Skeletal muscle tissue (tissue), 4 donors: ENCODE results near the gene TRABD2B. TPM values are rescaled to one million over a fixed set of nuclear protein-coding genes. Genes with fewer than 3 reads are reported as not detected.
A peak's percentile ranks its signal among the peaks of the same experiment; 100 is the strongest.

Experiments
- H3K27ac ChIP-seq: one replicate; pipeline ENCODE4 v1.7.0; 2013; ENCODE audit warnings: mild to moderate bottlenecking, low read depth, low read length, inconsistent platforms
- H3K27me3 ChIP-seq, 3 donors: one replicate each; pipeline ENCODE4 v1.7.0; 2013; ENCODE audit warnings: low read length in 3 of 3; ENCODE audit not compliant: control insufficient read depth in 3 of 3, insufficient read depth in 3 of 3
- H3K36me3 ChIP-seq, 3 donors: one replicate each; pipeline ENCODE4 v1.7.0; 2013; ENCODE audit warnings: low read length in 3 of 3; ENCODE audit not compliant: control insufficient read depth in 3 of 3, insufficient read depth in 3 of 3
- H3K4me1 ChIP-seq, 3 donors: one replicate each; pipeline ENCODE4 v1.7.0; 2013; ENCODE audit warnings: low read length in 3 of 3, mild to moderate bottlenecking in 3 of 3; ENCODE audit not compliant: control insufficient read depth in 3 of 3, insufficient read depth in 3 of 3
- H3K4me3 ChIP-seq, 3 donors: one replicate each; pipeline ENCODE4 v1.7.0; 2013; ENCODE audit warnings: low read length in 3 of 3
- H3K9ac ChIP-seq, 3 donors: one replicate each; pipeline ENCODE4 v1.7.0; 2013; ENCODE audit warnings: low read length in 3 of 3, mild to moderate bottlenecking in 3 of 3, moderate library complexity in 2 of 3, low read depth in 1 of 3
- H3K9me3 ChIP-seq, 3 donors: one replicate each; pipeline ENCODE4 v1.7.0; 2013; ENCODE audit warnings: low read length in 3 of 3; ENCODE audit not compliant: control insufficient read depth in 3 of 3
- total RNA-seq: library from RNA; depleted of rRNA; stranded (reverse); fragments of >200 nt; gene quantifications from one replicate; pipeline ENCODE4 v1.2.3, GENCODE V29; 2014
- donor health status: Osteomylitis.

The TRABD2B gene
- total RNA-seq, 1 donor from 2014 or later = 0.52 TPM

GRCh38 chr1:47972864-47973432 lies 24.2 kb downstream of the TRABD2B start:
- H3K27ac ChIP-seq = no peak overlapping the region
- H3K9ac ChIP-seq = no peak overlapping the region

DNA sequence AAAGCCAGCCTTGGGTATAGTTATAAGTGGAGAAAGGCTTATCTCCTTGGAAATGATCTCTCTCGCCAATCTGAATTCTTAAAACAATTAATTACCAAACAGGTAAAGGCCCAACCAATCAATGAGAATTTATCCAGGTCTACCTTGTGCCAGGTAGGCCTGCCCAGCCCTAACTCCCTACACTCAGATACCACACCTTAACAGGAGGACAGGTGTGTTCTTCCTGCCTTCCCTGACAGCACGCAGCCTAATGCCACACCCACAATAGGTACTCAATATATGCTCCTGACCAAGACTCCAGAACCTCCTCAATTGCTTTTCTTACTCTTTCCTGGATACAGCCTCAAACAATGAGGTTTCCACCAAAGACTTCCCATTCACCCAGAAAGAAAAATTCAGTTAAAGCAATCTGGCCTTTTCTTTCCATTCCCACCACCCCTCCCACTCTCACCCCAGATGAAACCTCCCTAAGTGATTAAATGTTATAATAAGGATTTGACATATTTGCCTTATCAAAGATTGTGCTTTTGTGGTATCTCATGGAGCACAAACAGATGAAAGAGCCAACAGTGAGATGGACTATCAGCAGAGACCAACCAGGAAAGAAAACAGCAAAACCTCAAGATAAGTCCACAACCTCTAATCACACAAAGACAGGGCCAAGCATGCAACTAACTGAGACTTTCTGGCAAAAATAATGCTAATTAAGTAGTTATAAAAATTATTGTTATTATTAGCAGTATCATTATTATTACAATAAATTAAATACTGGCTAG lies 25.6 kb downstream of the TRABD2B start:
- Histone ChIP-seq H3K4me3 (no peak overlapping the region), H3K27ac (no peak overlapping the region), H3K36me3 (no peaks in the 10 kb centered on the region), H3K27me3 (no peaks in the 10 kb centered on the region), H3K9me3 (no peaks in the 10 kb centered on the region), H3K4me1 (no peaks in the 10 kb centered on the region), H3K9ac (no peak overlapping the region)

More at GRCh38 chr1:47972864-47973432, 24.2 kb downstream of the TRABD2B start:
- Histone ChIP-seq H3K36me3 (no peaks in the 10 kb centered on the region), H3K4me1 (no peaks in the 10 kb centered on the region), H3K4me3 (no peak overlapping the region), H3K9me3 (no peaks in the 10 kb centered on the region), H3K27me3 (no peaks in the 10 kb centered on the region)

DNA sequence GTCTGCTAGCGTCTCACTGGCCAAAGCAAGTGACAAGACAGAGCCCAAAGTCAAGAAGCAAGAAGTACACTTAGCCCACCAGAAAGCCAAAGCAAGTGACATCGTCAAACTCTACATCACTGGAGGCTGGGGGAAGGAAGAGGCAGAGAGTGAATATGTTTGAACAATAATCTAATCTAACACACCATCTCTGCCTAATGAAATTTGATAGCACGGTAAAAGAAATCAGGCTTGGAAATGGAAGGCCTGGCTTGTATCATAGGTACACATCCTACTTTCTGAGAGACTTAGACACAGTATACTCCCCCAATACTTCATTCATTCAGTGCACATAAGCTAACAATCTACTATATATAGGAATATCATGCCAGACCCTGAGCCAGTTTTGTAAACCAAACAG lies 26.3 kb downstream of the TRABD2B start:
- Histone ChIP-seq H3K4me1 (no peaks in the 10 kb centered on the region), H3K36me3 (no peaks in the 10 kb centered on the region), H3K4me3 (no peak overlapping the region), H3K27ac (no peak overlapping the region), H3K9ac (no peak overlapping the region), H3K9me3 (no peaks in the 10 kb centered on the region), H3K27me3 (no peaks in the 10 kb centered on the region)

DNA sequence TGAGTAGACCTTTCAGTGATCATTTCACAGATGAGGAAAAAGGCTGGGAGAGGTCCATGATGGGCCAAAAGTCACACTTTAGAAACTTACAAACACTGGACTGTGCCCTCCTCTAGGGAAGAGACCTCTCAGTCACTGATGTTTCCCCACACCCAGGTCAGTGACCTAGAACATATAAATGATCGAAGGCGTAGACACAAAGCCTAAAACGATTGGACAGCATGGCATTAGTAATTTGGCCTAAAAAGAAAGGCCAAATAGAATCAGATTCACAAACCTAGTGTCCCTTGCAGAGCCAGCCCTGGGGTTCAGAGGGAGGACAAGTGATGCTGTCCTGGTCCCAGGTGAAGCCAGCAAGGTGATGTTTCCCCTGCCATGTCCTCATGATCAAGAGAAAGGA lies 27.7 kb downstream of the TRABD2B start:
- no peaks in the 10 kb centered on the region for H3K4me1 ChIP-seq
- H3K27me3 ChIP-seq = no peaks in the 10 kb centered on the region
- no peaks in the 10 kb centered on the region for H3K36me3 ChIP-seq

DNA sequence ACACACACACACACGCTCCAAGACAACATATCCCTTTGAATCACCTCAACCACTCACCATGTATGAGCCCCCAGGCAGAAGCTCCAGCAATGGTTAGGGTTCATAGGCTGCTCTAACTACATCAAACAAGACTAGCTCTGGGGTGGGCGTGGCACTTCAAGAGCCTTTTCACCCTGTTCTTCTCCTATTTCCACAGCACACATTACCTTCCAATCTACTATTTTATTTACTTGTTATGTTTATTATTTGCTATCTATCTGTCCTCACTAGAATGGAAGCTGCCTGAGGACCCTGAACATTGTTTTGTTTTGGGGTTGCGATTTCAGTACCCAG lies 28.7 kb downstream of the TRABD2B start:
- Histone ChIP-seq H3K9ac (no peak overlapping the region), H3K4me1 (peaks cover 2 to 4% (median 3%) of the 10 kb centered on the region in 3 donors), H3K9me3 (no peaks in the 10 kb centered on the region), H3K27ac (no peak overlapping the region), H3K27me3 (no peaks in the 10 kb centered on the region), H3K36me3 (no peaks in the 10 kb centered on the region), H3K4me3 (no peak overlapping the region)

More for the DNA sequence above, 27.7 kb downstream of the TRABD2B start:
- Histone ChIP-seq H3K9me3 (no peaks in the 10 kb centered on the region), H3K9ac (no peak overlapping the region), H3K4me3 (no peak overlapping the region), H3K27ac (no peak overlapping the region)

- Histone ChIP-seq H3K4me3 (no peak overlapping the region), H3K9ac (no peak overlapping the region), H3K4me1 (peaks cover 5 to 9% (median 7%) of the 10 kb centered on the region in 3 donors), H3K27ac (no peak overlapping the region), H3K27me3 (no peaks in the 10 kb centered on the region), H3K36me3 (no peaks in the 10 kb centered on the region), H3K9me3 (no peaks in the 10 kb centered on the region)
These were observed 29.2 kb downstream of the TRABD2B start for GRCh38 chr1:47967864-47968555.

DNA sequence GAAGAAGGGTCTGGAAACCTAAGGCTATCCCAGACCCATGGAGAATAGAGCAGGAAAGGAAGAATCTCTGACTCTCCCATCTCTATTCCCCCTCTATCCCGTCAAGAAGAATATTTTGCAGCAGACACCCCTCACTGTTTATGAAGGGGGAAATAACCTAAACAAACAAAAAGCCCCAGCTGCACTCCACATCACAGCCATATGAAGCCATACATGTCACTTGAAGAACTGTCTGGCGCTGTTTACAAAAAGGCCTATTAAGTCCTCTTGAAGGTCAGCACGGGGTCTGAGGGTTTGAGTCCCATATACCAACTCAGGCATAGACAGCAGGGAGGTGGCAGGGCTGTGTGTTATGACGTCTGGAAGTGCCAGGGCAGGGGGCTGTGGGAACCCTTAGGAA lies 31.4 kb downstream of the TRABD2B start:
- no peaks in the 10 kb centered on the region for H3K36me3 ChIP-seq
- H3K4me1 ChIP-seq = peaks cover 5 to 11% (median 10%) of the 10 kb centered on the region in 3 donors
- H3K27me3 ChIP-seq = no peaks in the 10 kb centered on the region
- no peaks in the 10 kb centered on the region for H3K9me3 ChIP-seq
- no peak overlapping the region for H3K4me3 ChIP-seq
- H3K27ac ChIP-seq = no peak overlapping the region
- H3K9ac ChIP-seq = no peak overlapping the region

GRCh38 chr1:47964636-47965035 lies 32.5 kb downstream of the TRABD2B start:
- no peaks in the 10 kb centered on the region for H3K9me3 ChIP-seq
- H3K4me1 ChIP-seq = peaks cover 5 to 11% (median 10%) of the 10 kb centered on the region in 3 donors
- no peak overlapping the region for H3K27ac ChIP-seq

GRCh38 chr1:47963568-47964358 lies 33.4 kb downstream of the TRABD2B start:
- no peak overlapping the region for H3K27ac ChIP-seq

More at GRCh38 chr1:47964636-47965035, 32.5 kb downstream of the TRABD2B start:
- H3K36me3 ChIP-seq = no peaks in the 10 kb centered on the region
- no peak overlapping the region for H3K9ac ChIP-seq
- no peaks in the 10 kb centered on the region for H3K27me3 ChIP-seq
- no peak overlapping the region for H3K4me3 ChIP-seq

More at GRCh38 chr1:47963568-47964358, 33.4 kb downstream of the TRABD2B start:
- Histone ChIP-seq H3K27me3 (no peaks in the 10 kb centered on the region), H3K9me3 (no peaks in the 10 kb centered on the region), H3K36me3 (no peaks in the 10 kb centered on the region), H3K4me1 (peaks cover 5 to 11% (median 10%) of the 10 kb centered on the region in 3 donors), H3K9ac (peak overlapping the region in 1 of 3 donors; percentile 26), H3K4me3 (no peak overlapping the region)
